ENCODE measurements around the gene EIF4G3. TPM values are rescaled to one million over a fixed set of nuclear protein-coding genes. Genes with fewer than 3 reads are reported as not detected.

EIF4G3 gene
- total RNA-seq, 1 donor from 2014 or later = 27.3 TPM

DNA sequence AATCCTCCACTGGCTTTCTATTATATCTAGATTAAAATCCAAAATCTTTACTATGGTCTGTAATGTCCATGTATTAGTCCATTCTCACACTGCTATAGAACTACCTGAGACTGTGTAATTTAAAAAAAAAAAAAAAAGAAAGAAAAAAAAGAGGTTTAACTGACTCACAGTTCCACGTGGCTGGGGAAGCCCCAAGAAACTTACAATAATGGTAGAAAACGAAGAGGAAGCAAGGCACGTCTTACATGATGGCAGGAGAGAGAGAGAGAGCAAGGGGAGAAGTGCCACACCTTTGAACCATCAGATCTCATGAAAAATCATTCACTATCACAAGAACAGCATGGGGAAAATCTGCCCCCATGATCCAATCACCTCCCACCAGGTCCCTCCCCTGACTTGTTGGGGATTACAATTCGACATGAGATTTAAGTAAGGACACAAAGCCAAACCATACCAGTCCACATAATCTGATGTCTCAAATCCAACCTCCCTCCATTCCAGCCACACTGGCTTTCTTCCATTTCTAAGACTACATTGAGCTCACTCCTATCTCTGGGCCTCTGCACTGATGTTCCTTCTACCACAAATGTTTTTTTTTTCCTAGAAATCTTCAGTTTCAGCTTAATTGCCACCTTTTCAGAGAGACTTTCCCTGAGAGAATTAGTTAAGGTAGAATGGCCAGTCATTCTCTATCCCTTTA is 92.4 kb downstream of the EIF4G3 start:
- H3K4me3 ChIP-seq (ENCODE audit: low read depth, low read length) = no peak overlapping the region
- DNase-seq (ENCODE audit: low read depth) = no peak
- TF ChIP-seq, protein P1, sequence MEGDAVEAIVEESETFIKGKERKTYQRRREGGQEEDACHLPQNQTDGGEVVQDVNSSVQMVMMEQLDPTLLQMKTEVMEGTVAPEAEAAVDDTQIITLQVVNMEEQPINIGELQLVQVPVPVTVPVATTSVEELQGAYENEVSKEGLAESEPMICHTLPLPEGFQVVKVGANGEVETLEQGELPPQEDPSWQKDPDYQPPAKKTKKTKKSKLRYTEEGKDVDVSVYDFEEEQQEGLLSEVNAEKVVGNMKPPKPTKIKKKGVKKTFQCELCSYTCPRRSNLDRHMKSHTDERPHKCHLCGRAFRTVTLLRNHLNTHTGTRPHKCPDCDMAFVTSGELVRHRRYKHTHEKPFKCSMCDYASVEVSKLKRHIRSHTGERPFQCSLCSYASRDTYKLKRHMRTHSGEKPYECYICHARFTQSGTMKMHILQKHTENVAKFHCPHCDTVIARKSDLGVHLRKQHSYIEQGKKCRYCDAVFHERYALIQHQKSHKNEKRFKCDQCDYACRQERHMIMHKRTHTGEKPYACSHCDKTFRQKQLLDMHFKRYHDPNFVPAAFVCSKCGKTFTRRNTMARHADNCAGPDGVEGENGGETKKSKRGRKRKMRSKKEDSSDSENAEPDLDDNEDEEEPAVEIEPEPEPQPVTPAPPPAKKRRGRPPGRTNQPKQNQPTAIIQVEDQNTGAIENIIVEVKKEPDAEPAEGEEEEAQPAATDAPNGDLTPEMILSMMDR (conservative IDR thresholded peaks at IDR 0.05; ENCODE audit: low read depth, low read length) = no peak

DNA sequence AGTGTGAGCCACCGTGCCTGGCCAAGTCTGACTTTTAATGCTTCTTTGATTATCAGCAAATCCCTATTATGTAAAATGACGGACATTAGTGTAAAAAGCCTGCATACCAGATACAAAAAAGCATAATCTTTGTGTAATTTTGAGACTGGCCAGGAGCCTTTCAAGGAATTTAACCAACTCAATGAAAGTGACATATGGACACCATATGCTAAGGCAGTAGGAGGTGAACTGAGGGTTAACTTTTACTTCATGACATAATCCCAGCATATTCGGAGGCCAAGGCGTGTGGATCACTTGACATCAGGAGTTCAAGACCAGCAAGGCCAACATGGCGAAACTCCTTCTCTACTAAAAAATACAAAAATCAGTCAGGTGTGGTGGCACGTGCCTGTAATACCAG is 94.6 kb downstream of the EIF4G3 start:
- H3K4me3 ChIP-seq (ENCODE audit: low read depth, low read length) = no peak overlapping the region
- TF ChIP-seq, protein P1 (conservative IDR thresholded peaks at IDR 0.05; ENCODE audit: low read depth, low read length) = no peak
- no peak for DNase-seq (ENCODE audit: low read depth)

DNA sequence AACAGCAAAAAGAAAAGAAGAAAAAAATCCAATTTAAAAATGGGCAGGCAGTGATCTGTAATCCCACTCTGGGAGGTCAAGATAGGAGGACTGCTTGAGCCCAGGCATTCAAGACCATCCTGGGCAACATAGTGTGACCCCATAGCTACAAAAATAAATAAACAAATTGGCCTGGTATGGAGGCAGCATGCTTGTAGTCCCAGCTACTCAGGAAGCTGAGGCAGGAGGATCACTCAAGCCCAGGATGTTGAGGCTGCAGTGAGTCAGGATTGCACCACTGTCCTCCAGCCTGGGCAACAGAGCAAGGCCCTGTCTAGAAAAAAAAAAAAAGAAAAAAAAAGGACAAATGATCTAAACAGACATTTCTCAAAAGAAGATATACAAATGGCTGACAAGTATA is 99.6 kb downstream of the EIF4G3 start:
- no peak overlapping the region for H3K4me3 ChIP-seq (ENCODE audit: low read depth, low read length)
- no peak for DNase-seq (ENCODE audit: low read depth)
- TF ChIP-seq, protein P1 (conservative IDR thresholded peaks at IDR 0.05; ENCODE audit: low read depth, low read length) = no peak

DNA sequence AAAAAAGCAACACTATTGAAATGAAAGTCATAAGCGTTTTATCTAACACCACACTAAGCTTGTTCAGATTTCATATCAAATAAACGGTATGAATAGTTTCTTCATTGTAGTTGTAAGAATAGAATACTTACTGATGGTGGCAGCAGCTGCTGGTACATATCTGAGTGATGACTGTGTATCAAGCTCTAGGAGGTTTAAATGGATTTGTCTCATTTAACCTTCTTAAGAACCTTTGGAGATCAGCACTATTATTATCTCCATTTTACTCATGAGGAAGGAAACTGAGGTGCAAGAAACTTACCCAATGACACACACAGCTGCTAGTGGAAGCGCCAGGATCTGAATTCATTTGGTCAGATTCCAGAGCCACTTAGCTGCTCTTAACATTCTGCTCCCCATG is 104.0 kb downstream of the EIF4G3 start:
- no peak overlapping the region for H3K4me3 ChIP-seq (ENCODE audit: low read depth, low read length)
- no peak for DNase-seq (ENCODE audit: low read depth)
- TF ChIP-seq, protein P1 (conservative IDR thresholded peaks at IDR 0.05; ENCODE audit: low read depth, low read length) = no peak

DNA sequence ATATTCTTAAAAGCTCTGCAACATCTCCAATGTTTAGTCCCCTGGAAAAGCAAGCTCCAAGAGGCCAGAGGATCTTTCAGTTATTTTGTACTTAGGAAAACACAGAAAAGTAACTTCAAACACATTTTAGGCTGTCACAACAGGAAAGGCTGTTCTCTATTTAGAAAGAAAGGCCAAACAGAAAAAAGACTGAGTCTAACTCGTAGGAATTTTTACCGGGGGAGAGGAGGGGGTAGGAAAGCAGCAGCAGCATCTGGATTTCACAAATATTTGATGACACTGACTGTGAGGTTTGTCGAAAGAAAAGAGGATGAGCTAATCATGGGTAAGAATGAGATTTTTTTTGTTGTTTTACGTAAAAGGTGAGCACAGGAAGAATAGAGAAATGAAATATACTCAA is 107.1 kb downstream of the EIF4G3 start:
- DNase-seq (ENCODE audit: low read depth) = no peak
- no peak overlapping the region for H3K4me3 ChIP-seq (ENCODE audit: low read depth, low read length)
- TF ChIP-seq, protein P1 (conservative IDR thresholded peaks at IDR 0.05; ENCODE audit: low read depth, low read length) = no peak

DNA sequence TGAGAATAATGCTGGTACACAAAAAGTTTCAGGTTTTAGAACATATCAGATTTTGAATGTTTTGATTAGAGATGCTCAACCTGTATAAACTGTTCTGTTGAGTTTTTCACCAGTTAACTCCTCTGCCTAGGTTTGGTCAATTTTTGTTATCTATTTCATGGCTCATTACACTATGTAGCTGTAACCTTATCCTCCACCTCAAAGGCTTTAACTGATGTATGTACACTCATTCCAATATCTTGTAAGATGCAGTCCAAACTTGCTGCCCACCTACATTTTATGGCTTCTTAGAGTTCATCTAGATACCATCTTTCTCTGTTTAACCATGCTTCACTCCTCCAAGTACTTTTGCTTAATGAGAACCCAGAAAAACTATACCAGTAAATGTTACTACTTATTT is 107.8 kb downstream of the EIF4G3 start:
- no peak for DNase-seq (ENCODE audit: low read depth)
- H3K4me3 ChIP-seq (ENCODE audit: low read depth, low read length) = no peak overlapping the region
- TF ChIP-seq, protein P1 (conservative IDR thresholded peaks at IDR 0.05; ENCODE audit: low read depth, low read length) = no peak
